HUES64 (cell line): ENCODE measurements around the gene AKAP9.
"Not testable (repeated sequence)": the region's sequence is repeated elsewhere in the genome, so short reads cannot be mapped to it uniquely, and the experiment has no call there.

Source experiments
- H3K27ac ChIP-seq: 2 replicates; pipeline ENCODE4 v1.7.0; 2013; ENCODE audit warnings: low read depth, low read length, inconsistent platforms
- H3K27me3 ChIP-seq: 2 replicates; pipeline ENCODE4 v1.6.1; 2013; ENCODE audit warnings: mild to moderate bottlenecking, low read length; ENCODE audit not compliant: insufficient read depth
- H3K36me3 ChIP-seq: 2 replicates; pipeline ENCODE4 v1.6.1; 2013; ENCODE audit warnings: mild to moderate bottlenecking, low read length; ENCODE audit not compliant: insufficient read depth
- H3K4me1 ChIP-seq: 2 replicates; pipeline ENCODE4 v1.6.1; 2013; ENCODE audit warnings: mild to moderate bottlenecking, low read length, moderate library complexity; ENCODE audit not compliant: insufficient read depth
- H3K4me3 ChIP-seq: 2 replicates; pipeline ENCODE4 v1.5.1; 2013; ENCODE audit warnings: mild to moderate bottlenecking, low read length, moderate library complexity
- H3K9ac ChIP-seq: 2 replicates; pipeline ENCODE4 v1.6.1; 2013; ENCODE audit warnings: mild to moderate bottlenecking, low read depth, low read length
- H3K9me3 ChIP-seq: 2 replicates; pipeline ENCODE4 v1.6.1; 2013; ENCODE audit warnings: low read depth, low read length; ENCODE audit not compliant: insufficient read depth
- WGBS: fragments of 150-250, 120-280 bp; methylation state at CpG from one replicate; pipeline ENCODE4 v1.1.7; 2013; ENCODE audit warnings: missing lambda C conversion rate; 5-methylcytosine and 5-hydroxymethylcytosine counted together

AKAP9 gene

GRCh38 chr7:92102862-92103261 is 162.2 kb downstream of the AKAP9 start:
- not testable (repeated sequence) for H3K9ac ChIP-seq, H3K27me3 ChIP-seq, H3K4me3 ChIP-seq, H3K4me1 ChIP-seq, H3K9me3 ChIP-seq, H3K27ac ChIP-seq
- WGBS = 96% methylated on average over 5 of the region's 5 CpGs
- peaks cover 69% of the 10 kb centered on the region for H3K36me3 ChIP-seq

DNA sequence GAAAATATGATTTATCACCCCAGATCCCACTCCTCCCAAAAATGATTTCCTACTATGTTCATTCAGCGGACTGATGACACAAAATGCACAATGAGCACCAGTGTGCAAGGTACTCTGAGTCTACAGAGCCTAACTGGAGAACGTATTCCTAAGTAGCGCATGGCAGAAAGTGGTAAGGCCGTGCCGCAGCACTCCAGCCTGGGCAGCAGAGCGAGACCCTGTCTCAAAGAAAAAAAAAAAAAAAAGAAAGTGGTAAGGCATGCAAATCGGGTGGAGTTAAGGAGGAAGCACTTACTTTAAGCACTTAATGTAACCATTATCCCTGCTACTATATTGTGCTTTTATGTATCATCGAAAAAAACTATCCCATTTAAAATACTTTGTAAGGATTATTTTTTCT is 168.2 kb downstream of the AKAP9 start:
- no peaks in the 10 kb centered on the region for H3K27me3 ChIP-seq
- H3K4me3 ChIP-seq = no peak overlapping the region
- H3K9me3 ChIP-seq = no peaks in the 10 kb centered on the region
- H3K4me1 ChIP-seq = no peaks in the 10 kb centered on the region
- H3K9ac ChIP-seq = no peak overlapping the region
- no peak overlapping the region for H3K27ac ChIP-seq
- WGBS = 96% methylated on average over 6 of the region's 8 CpGs
- H3K36me3 ChIP-seq = peaks cover 73% of the 10 kb centered on the region

GRCh38 chr7:92110857-92111256 is 170.2 kb downstream of the AKAP9 start:
- Histone ChIP-seq H3K4me1 (no peaks in the 10 kb centered on the region), H3K27me3 (no peaks in the 10 kb centered on the region), H3K4me3 (no peak overlapping the region), H3K9ac (no peak overlapping the region), H3K36me3 (peaks cover 87% of the 10 kb centered on the region), H3K27ac (no peak overlapping the region), H3K9me3 (no peaks in the 10 kb centered on the region)
- 91% methylated on average over 2 of the region's 2 CpGs for WGBS

DNA sequence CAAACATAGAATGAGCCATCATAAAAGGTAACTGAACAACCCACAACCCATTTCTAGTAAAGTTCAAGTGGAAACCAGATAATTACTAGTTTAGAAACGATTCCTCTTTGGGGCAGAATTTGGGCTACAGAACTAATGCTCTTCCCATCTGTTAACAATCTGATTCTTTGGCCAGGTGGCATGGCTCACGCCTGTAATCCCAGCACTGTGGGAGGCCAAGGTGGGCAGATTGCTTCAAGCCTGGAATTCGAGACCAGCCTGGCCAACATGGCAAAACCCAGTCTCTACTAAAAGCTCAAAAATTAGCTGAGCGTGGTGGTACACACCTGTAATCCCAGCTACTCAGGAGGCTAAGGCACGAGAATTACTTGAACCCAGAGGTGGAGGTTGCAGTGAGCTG is 175.2 kb downstream of the AKAP9 start:
- Histone ChIP-seq H3K4me3 (no peak overlapping the region), H3K4me1 (no peaks in the 10 kb centered on the region), H3K27ac (no peak overlapping the region), H3K36me3 (peaks cover 83% of the 10 kb centered on the region), H3K27me3 (no peaks in the 10 kb centered on the region), H3K9me3 (no peaks in the 10 kb centered on the region), H3K9ac (no peak overlapping the region)
- WGBS = 94% methylated on average over 5 of the region's 5 CpGs

- Histone ChIP-seq H3K4me1 (no peaks in the 10 kb centered on the region), H3K36me3 (peaks cover 83% of the 10 kb centered on the region), H3K9ac (no peak overlapping the region), H3K4me3 (no peak overlapping the region), H3K27me3 (no peaks in the 10 kb centered on the region), H3K9me3 (no peaks in the 10 kb centered on the region), H3K27ac (no peak overlapping the region)
- 96% methylated on average over 3 of the region's 3 CpGs for WGBS
Measured at GRCh38 chr7:92116949-92117348, 176.3 kb downstream of the AKAP9 start.

- Histone ChIP-seq H3K9me3 (no peaks in the 10 kb centered on the region), H3K27ac (no peak overlapping the region), H3K27me3 (no peaks in the 10 kb centered on the region), H3K36me3 (peaks cover 87% of the 10 kb centered on the region), H3K4me3 (no peak overlapping the region), H3K4me1 (no peaks in the 10 kb centered on the region), H3K9ac (no peak overlapping the region)
- 92% methylated on average over 1 of the region's 1 CpG for WGBS
Measured at GRCh38 chr7:92119213-92119759, 178.6 kb downstream of the AKAP9 start.

- Histone ChIP-seq H3K36me3 (peaks cover 86% of the 10 kb centered on the region), H3K9me3 (no peaks in the 10 kb centered on the region), H3K27me3 (no peaks in the 10 kb centered on the region), H3K27ac (no peak overlapping the region), H3K4me1 (no peaks in the 10 kb centered on the region), H3K9ac (no peak overlapping the region), H3K4me3 (no peak overlapping the region)
Measured at GRCh38 chr7:92121681-92122080, 181.0 kb downstream of the AKAP9 start.

GRCh38 chr7:92131093-92131492 is 190.4 kb downstream of the AKAP9 start:
- Histone ChIP-seq H3K27me3 (no peaks in the 10 kb centered on the region), H3K9ac (no peak overlapping the region), H3K36me3 (peaks cover 59% of the 10 kb centered on the region), H3K4me3 (no peak overlapping the region), H3K9me3 (no peaks in the 10 kb centered on the region), H3K27ac (no peak overlapping the region), H3K4me1 (peaks cover 16% of the 10 kb centered on the region)
- WGBS = 94% methylated on average over 5 of the region's 5 CpGs

GRCh38 chr7:92131764-92132330 is 191.2 kb downstream of the AKAP9 start:
- Histone ChIP-seq H3K27me3 (no peaks in the 10 kb centered on the region), H3K9ac (no peak overlapping the region), H3K9me3 (no peaks in the 10 kb centered on the region), H3K4me3 (peak overlapping the region; percentile 75; the same call in 1 of the 2 replicates), H3K36me3 (peaks cover 52% of the 10 kb centered on the region), H3K4me1 (peaks cover 16% of the 10 kb centered on the region), H3K27ac (no peak overlapping the region; the same call in 1 of the 2 replicates)
- WGBS = 74% methylated on average over 4 of the region's 4 CpGs

DNA sequence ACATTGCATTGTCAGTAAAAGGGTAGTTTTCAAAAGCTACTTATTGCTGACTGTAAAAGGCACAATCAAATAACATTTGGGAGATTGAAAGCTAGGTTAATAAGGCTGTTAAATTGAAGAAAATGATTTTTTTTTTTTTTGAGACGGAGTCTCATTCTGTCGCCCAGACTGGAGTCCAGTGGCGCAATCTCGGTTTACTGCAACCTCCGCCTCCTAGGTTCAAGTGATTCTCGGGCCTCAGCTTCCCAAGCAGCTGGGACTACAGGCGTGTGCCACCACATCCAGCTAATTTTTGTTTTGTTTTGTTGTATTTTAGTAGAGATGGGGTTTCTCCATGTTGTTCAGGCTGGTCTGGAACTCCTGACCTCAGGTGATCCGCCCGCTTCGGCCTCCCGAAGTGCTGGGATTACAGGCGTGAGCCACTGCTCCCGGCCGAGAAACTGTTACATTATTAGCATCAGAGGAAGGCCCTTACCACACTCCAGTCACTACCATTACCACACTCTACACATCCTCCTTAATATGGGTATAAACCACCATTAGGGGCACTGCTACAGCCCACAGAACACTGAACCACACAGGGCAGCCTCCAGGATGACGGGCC is 192.6 kb downstream of the AKAP9 start:
- WGBS = 20% methylated on average over 15 of the region's 15 CpGs

DNA sequence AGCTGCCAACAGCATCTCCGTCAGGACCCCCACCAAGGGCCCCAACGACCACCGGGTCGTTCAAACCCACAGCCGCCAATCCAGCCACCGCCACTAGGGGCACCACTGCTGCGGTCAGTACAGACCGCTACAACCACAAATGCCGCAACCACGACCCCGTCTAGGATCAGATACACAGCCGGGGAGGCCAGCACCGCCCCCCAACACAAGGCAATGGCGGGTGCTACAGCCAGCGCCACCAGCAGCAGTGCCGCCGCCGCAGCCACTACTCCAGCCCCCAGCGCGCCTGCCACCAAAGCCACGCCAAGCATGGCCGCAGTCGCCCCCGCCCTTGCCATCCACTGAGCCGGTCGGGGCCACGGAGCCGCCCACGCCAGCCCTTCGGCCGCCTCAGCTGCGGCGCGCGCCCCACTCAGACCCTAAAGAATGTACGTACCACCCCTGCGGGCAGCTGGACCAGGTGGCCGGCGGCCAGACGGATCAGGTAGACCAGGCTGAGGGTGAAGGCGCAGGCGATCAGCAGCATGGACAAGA is 193.1 kb downstream of the AKAP9 start:
- peak overlapping the region; percentile 75 for H3K4me3 ChIP-seq
- H3K9me3 ChIP-seq = no peaks in the 10 kb centered on the region
- H3K36me3 ChIP-seq = peaks cover 32% of the 10 kb centered on the region
- H3K27me3 ChIP-seq = no peaks in the 10 kb centered on the region
- under 1% methylated on average over 42 of the region's 42 CpGs for WGBS
- peak overlapping the region; percentile 89 for H3K9ac ChIP-seq
- peaks cover 16% of the 10 kb centered on the region for H3K4me1 ChIP-seq
- H3K27ac ChIP-seq = peak overlapping the region; percentile 97

More for the DNA sequence above, 192.6 kb downstream of the AKAP9 start:
- Histone ChIP-seq H3K36me3 (peaks cover 38% of the 10 kb centered on the region), H3K9ac (peak overlapping the region; percentile 89), H3K4me3 (peak overlapping the region; percentile 75), H3K27ac (no peak overlapping the region), H3K9me3 (no peaks in the 10 kb centered on the region), H3K27me3 (no peaks in the 10 kb centered on the region), H3K4me1 (peaks cover 16% of the 10 kb centered on the region)
